Ascending aorta (tissue), 2 donors: ENCODE data around the gene EVC2. TPM values are rescaled to one million over a fixed set of nuclear protein-coding genes. Genes with fewer than 3 reads are reported as not detected.
"Not testable (repeated sequence)": the region's sequence is repeated elsewhere in the genome, so short reads cannot be mapped to it uniquely, and the experiment has no call there.

Source experiments
- DNase-seq, 2 donors: peaks; one replicate each; pipeline ENCODE4 v3.0.0-alpha.2; 2019; ENCODE audit warnings: low spot score in 2 of 2
- H3K27ac ChIP-seq, 2 donors: fragments of 200-600 bp; sonication (generic); one replicate each; pipeline ENCODE4 v1.5.1; 2016 to 2017; ENCODE audit warnings: mild to moderate bottlenecking in 1 of 2
- H3K27me3 ChIP-seq: fragments of 200-600 bp; sonication (generic); one replicate; pipeline ENCODE4 v1.5.1; 2017
- H3K36me3 ChIP-seq, 2 donors: fragments of 200-600 bp; sonication (generic); one replicate each; pipeline ENCODE4 v1.5.1; 2016
- H3K4me1 ChIP-seq, 2 donors: fragments of 200-600 bp; sonication (generic); one replicate each; pipeline ENCODE4 v1.5.1; 2016 to 2017; ENCODE audit warnings: mild to moderate bottlenecking in 1 of 2
- H3K4me3 ChIP-seq, 2 donors: fragments of 200-600 bp; sonication (generic); one replicate each; pipeline ENCODE4 v1.5.1; 2016 to 2017; ENCODE audit warnings: mild to moderate bottlenecking in 1 of 2
- H3K9me3 ChIP-seq, 2 donors: fragments of 200-600 bp; sonication (generic); one replicate each; pipeline ENCODE4 v1.5.1; 2016
- CTCF ChIP-seq, 3 experiments: fragments of 200-600 bp in 2 of 3; fragments of 450-650 bp in 1 of 3; sonication (generic) in 2 of 3; IDR thresholded peaks; one replicate each; pipeline ENCODE4 v1.5.1; 2016 to 2019; ENCODE audit warnings: antibody characterized with exemption in 3 of 3, mild to moderate bottlenecking in 1 of 3, moderate library complexity in 1 of 3
- intact Hi-C: fragments of 100-400 bp; cut with DNase I; formaldehyde crosslinking; loops from one replicate; pipeline ENCODE4 v1.15.1; 2023
- total RNA-seq: library from RNA; depleted of rRNA; stranded (reverse); fragments of >200 nt; gene quantifications from one replicate; pipeline ENCODE4 v1.1.0, GENCODE V29; 2016

EVC2 gene
- total RNA-seq, 1 donor from 2014 or later: 5.7 TPM

- Histone ChIP-seq H3K9me3 (no peaks in the 10 kb centered on the region), H3K27ac (no peak overlapping the region), H3K36me3 (peaks cover 36 to 55% of the 10 kb centered on the region in 2 donors), H3K4me1 (no peaks in the 10 kb centered on the region), H3K4me3 (no peak overlapping the region), H3K27me3 (no peaks in the 10 kb centered on the region)
- intact Hi-C loops: no loop called here
- no peak for TF ChIP-seq CTCF (IDR thresholded peaks at IDR 0.05)
- DNase-seq: no peak
Observed at GRCh38 chr4:5611750-5612149, 96.6 kb downstream of the EVC2 start.

- Histone ChIP-seq H3K4me1 (no peaks in the 10 kb centered on the region), H3K36me3 (peaks cover 16 to 42% of the 10 kb centered on the region in 2 donors), H3K4me3 (no peak overlapping the region), H3K27me3 (no peaks in the 10 kb centered on the region), H3K9me3 (no peaks in the 10 kb centered on the region), H3K27ac (no peak overlapping the region)
- no peak for DNase-seq
- intact Hi-C loops: no loop called here
- TF ChIP-seq CTCF (IDR thresholded peaks at IDR 0.05): no peak
Observed at GRCh38 chr4:5609306-5610007, 98.9 kb downstream of the EVC2 start.

- intact Hi-C loops, DNase-seq, H3K9me3 ChIP-seq, H3K27ac ChIP-seq, H3K27me3 ChIP-seq, H3K4me3 ChIP-seq, H3K4me1 ChIP-seq: not testable (repeated sequence)
- H3K36me3 ChIP-seq: peaks cover 2 to 33% of the 10 kb centered on the region in 2 donors
Observed at GRCh38 chr4:5593828-5594227, 114.5 kb downstream of the EVC2 start.

- H3K4me3 ChIP-seq: no peak overlapping the region
- TF ChIP-seq CTCF (IDR thresholded peaks at IDR 0.05): no peak
- intact Hi-C loops: no loop called here
- H3K27me3 ChIP-seq: no peaks in the 10 kb centered on the region
- peaks cover 0 to 3% of the 10 kb centered on the region in 2 donors for H3K9me3 ChIP-seq
- H3K4me1 ChIP-seq: no peaks in the 10 kb centered on the region
- H3K27ac ChIP-seq: no peak overlapping the region
- no peak for DNase-seq
- peaks cover 2 to 45% of the 10 kb centered on the region in 2 donors for H3K36me3 ChIP-seq
Observed at GRCh38 chr4:5592272-5592671, 116.1 kb downstream of the EVC2 start.

GRCh38 chr4:5589495-5589894 lies 118.9 kb downstream of the EVC2 start:
- H3K36me3 ChIP-seq: peaks cover 8 to 57% of the 10 kb centered on the region in 2 donors
- TF ChIP-seq CTCF (IDR thresholded peaks at IDR 0.05): no peak
- intact Hi-C loops: no loop called here
- H3K9me3 ChIP-seq: no peaks in the 10 kb centered on the region
- no peak overlapping the region for H3K27ac ChIP-seq
- H3K4me1 ChIP-seq: no peaks in the 10 kb centered on the region
- no peak overlapping the region for H3K4me3 ChIP-seq
- H3K27me3 ChIP-seq: no peaks in the 10 kb centered on the region
- no peak for DNase-seq

GRCh38 chr4:5588046-5588445 lies 120.3 kb downstream of the EVC2 start:
- intact Hi-C loops: no loop called here
- no peak for TF ChIP-seq CTCF (IDR thresholded peaks at IDR 0.05)
- H3K4me3 ChIP-seq: no peak overlapping the region

More at GRCh38 chr4:5588046-5588445, 120.3 kb downstream of the EVC2 start:
- peaks cover 11 to 67% of the 10 kb centered on the region in 2 donors for H3K36me3 ChIP-seq
- no peak overlapping the region for H3K27ac ChIP-seq
- H3K4me1 ChIP-seq: no peaks in the 10 kb centered on the region
- H3K9me3 ChIP-seq: no peaks in the 10 kb centered on the region
- DNase-seq: no peak
- no peaks in the 10 kb centered on the region for H3K27me3 ChIP-seq
